Measurements from ENCODE around the gene MRPS14.

The MRPS14 gene

GRCh38 chr1:174982971-174983689 lies 40.1 kb downstream of the MRPS14 start:
- DNase-seq (ENCODE audit: low spot score), result no peak

GRCh38 chr1:174976436-174977108 lies 46.7 kb downstream of the MRPS14 start:
- no peak for DNase-seq (ENCODE audit: low spot score)

- no peak for DNase-seq (ENCODE audit: low spot score)
These were observed 47.5 kb downstream of the MRPS14 start for GRCh38 chr1:174975764-174976163.

- DNase-seq (ENCODE audit: low spot score), result no peak
These were observed 48.5 kb downstream of the MRPS14 start for GRCh38 chr1:174974711-174975119.

GRCh38 chr1:174971902-174972301 lies 51.3 kb downstream of the MRPS14 start:
- no peak for DNase-seq (ENCODE audit: low spot score)

- no peak for DNase-seq (ENCODE audit: low spot score)
These were observed 51.8 kb downstream of the MRPS14 start for GRCh38 chr1:174971466-174971865.

- DNase-seq (ENCODE audit: low spot score), result no peak
These were observed 53.2 kb downstream of the MRPS14 start for GRCh38 chr1:174969977-174970376.

- no peak for DNase-seq (ENCODE audit: low spot score)
These were observed 54.4 kb downstream of the MRPS14 start for GRCh38 chr1:174968750-174969244.

- no peak for DNase-seq (ENCODE audit: low spot score)
These were observed 55.1 kb downstream of the MRPS14 start for GRCh38 chr1:174967845-174968705.

GRCh38 chr1:174966008-174966572 lies 57.1 kb downstream of the MRPS14 start:
- no peak for DNase-seq (ENCODE audit: low spot score)

GRCh38 chr1:174965362-174966007 lies 57.7 kb downstream of the MRPS14 start:
- no peak for DNase-seq (ENCODE audit: low spot score)

GRCh38 chr1:174964972-174965361 lies 58.3 kb downstream of the MRPS14 start:
- DNase-seq (ENCODE audit: low spot score), result no peak

- no peak for DNase-seq (ENCODE audit: low spot score)
These were observed 58.8 kb downstream of the MRPS14 start for GRCh38 chr1:174964261-174964971.

GRCh38 chr1:174963529-174964125 lies 59.6 kb downstream of the MRPS14 start:
- DNase-seq (ENCODE audit: low spot score), result no peak

All from left forelimb (tissue), 1 donor.